ENCODE data around the gene ARFGAP1.
"Not testable (repeated sequence)": the region's sequence is repeated elsewhere in the genome, so short reads cannot be mapped to it uniquely, and the experiment has no call there.

ARFGAP1 gene

GRCh38 chr20:63241272-63241671, 31.3 kb upstream of the ARFGAP1 start:
- no peak for DNase-seq

GRCh38 chr20:63242736-63243135, 29.9 kb upstream of the ARFGAP1 start:
- DNase-seq: no peak

GRCh38 chr20:63243604-63244247, 28.9 kb upstream of the ARFGAP1 start:
- no peak for DNase-seq

- no peak for DNase-seq
These were observed 28.1 kb upstream of the ARFGAP1 start for GRCh38 chr20:63244468-63244867.

- DNase-seq: no peak
These were observed 25.9 kb upstream of the ARFGAP1 start for GRCh38 chr20:63246490-63247288.

- DNase-seq: no peak
These were observed 24.9 kb upstream of the ARFGAP1 start for GRCh38 chr20:63247671-63248228.

- no peak for DNase-seq
These were observed 23.6 kb upstream of the ARFGAP1 start for GRCh38 chr20:63248835-63249591.

GRCh38 chr20:63249891-63250290, 22.7 kb upstream of the ARFGAP1 start:
- no peak for DNase-seq

GRCh38 chr20:63251350-63251749, 21.3 kb upstream of the ARFGAP1 start:
- not testable (repeated sequence) for DNase-seq

GRCh38 chr20:63252284-63252711, 20.3 kb upstream of the ARFGAP1 start:
- no peak for DNase-seq

- no peak for DNase-seq
These were observed 19.6 kb upstream of the ARFGAP1 start for GRCh38 chr20:63253065-63253437.

- DNase-seq: no peak
These were observed 19.0 kb upstream of the ARFGAP1 start for GRCh38 chr20:63253438-63254231.

- no peak for DNase-seq
These were observed 18.4 kb upstream of the ARFGAP1 start, which contains the start of gene NKAIN4 for GRCh38 chr20:63254232-63254605. TSS of gene NKAIN4 (minus strand) at chr20:63254463. CDS start at chr20:63254450, 13 bp downstream.

GRCh38 chr20:63254606-63255384, 17.8 kb upstream of the ARFGAP1 start:
- no peak for DNase-seq

- DNase-seq: no peak
These were observed 16.5 kb upstream of the ARFGAP1 start for GRCh38 chr20:63255931-63256704.

- no peak for DNase-seq
These were observed 15.7 kb upstream of the ARFGAP1 start for GRCh38 chr20:63256954-63257353.

GRCh38 chr20:63257629-63258028, 15.0 kb upstream of the ARFGAP1 start:
- no peak for DNase-seq

GRCh38 chr20:63258781-63259180, 13.8 kb upstream of the ARFGAP1 start:
- DNase-seq: no peak

- DNase-seq: no peak
These were observed 12.7 kb upstream of the ARFGAP1 start for GRCh38 chr20:63259734-63260460.

GRCh38 chr20:63260521-63260920, 12.1 kb upstream of the ARFGAP1 start:
- no peak for DNase-seq
